ENCODE data around the gene TAS2R46. TPM values are rescaled to one million over a fixed set of nuclear protein-coding genes. Genes with fewer than 3 reads are reported as not detected.

TAS2R46 gene

GRCh38 chr12:11015775-11016430, 46.2 kb downstream of the TAS2R46 start:
- no peak overlapping the region for H4K8ac ChIP-seq (ENCODE audit: low read depth, low read length)
- no peak overlapping the region for H3K4me3 ChIP-seq (ENCODE audit: low read length)
- H3K18ac ChIP-seq (ENCODE audit: low read length): no peak overlapping the region
- DNase-seq: no peak
- H3K79me2 ChIP-seq (ENCODE audit: control insufficient read depth, insufficient read depth, low read length): no peaks in the 10 kb centered on the region
- H4K5ac ChIP-seq (ENCODE audit: low read length): no peak overlapping the region
- no peak overlapping the region for H2AK5ac ChIP-seq (ENCODE audit: low read length)
- H3K9ac ChIP-seq (ENCODE audit: low read length): no peak overlapping the region
- no peak overlapping the region for H2BK120ac ChIP-seq (ENCODE audit: low read depth, low read length)
- no peak overlapping the region for H3K4me2 ChIP-seq (ENCODE audit: low read length)
- H3K23ac ChIP-seq (ENCODE audit: low read length): no peak overlapping the region
- H3K27me3 ChIP-seq (ENCODE audit: insufficient read depth, low read length, poor library complexity): peaks cover 1% of the 10 kb centered on the region
- H3K79me1 ChIP-seq (ENCODE audit: low read length): no peaks in the 10 kb centered on the region
- no peak overlapping the region for H3K27ac ChIP-seq (ENCODE audit: low read depth, low read length)
- H3K4me1 ChIP-seq (ENCODE audit: control insufficient read depth, low read depth, low read length): no peaks in the 10 kb centered on the region
- H2BK15ac ChIP-seq (replicated peaks; ENCODE audit: low read depth): no peak overlapping the region
- H3K4ac ChIP-seq (ENCODE audit: low read depth, low read length): no peak overlapping the region
- no peaks in the 10 kb centered on the region for H3K36me3 ChIP-seq (ENCODE audit: control insufficient read depth, insufficient read depth, low read length)
- H2BK5ac ChIP-seq (ENCODE audit: low read length): no peak overlapping the region
- WGBS (ENCODE audit: extremely low coverage, insufficient coverage, low lambda C conversion rate): no CpG with 5 or more reads among the region's 4 CpGs
- H3K56ac ChIP-seq (ENCODE audit: low read length): no peak overlapping the region

DNA sequence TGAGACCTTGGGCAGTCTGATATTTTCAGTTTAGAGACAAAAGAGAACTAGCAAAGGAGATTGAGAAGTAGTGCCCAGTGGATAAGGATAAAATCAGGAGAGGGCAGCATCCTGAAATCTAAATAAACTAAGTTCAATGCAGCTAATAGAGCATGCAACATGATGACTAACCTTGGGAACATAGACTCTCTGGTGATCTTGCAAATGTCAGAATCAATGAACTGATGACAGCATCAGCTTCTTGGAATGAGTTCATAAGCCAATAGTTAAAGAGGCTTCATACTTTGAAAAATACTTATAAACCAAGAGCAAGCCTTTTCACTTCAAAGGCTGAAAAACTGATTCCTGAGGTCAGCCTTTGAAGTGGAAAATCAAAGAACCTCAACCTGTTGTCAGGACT, 47.9 kb downstream of the TAS2R46 start:
- H3K4me2 ChIP-seq (ENCODE audit: low read length): no peak overlapping the region
- no peak overlapping the region for H3K4ac ChIP-seq (ENCODE audit: low read depth, low read length)
- H4K8ac ChIP-seq (ENCODE audit: low read depth, low read length): no peak overlapping the region
- no peaks in the 10 kb centered on the region for H3K79me2 ChIP-seq (ENCODE audit: control insufficient read depth, insufficient read depth, low read length)
- H3K23ac ChIP-seq (ENCODE audit: low read length): no peak overlapping the region
- DNase-seq: no peak
- no peak overlapping the region for H4K5ac ChIP-seq (ENCODE audit: low read length)
- no peak overlapping the region for H2BK120ac ChIP-seq (ENCODE audit: low read depth, low read length)
- H3K79me1 ChIP-seq (ENCODE audit: low read length): no peaks in the 10 kb centered on the region
- no peaks in the 10 kb centered on the region for H3K36me3 ChIP-seq (ENCODE audit: control insufficient read depth, insufficient read depth, low read length)
- no peak overlapping the region for H2BK5ac ChIP-seq (ENCODE audit: low read length)
- H2AK5ac ChIP-seq (ENCODE audit: low read length): no peak overlapping the region
- H3K18ac ChIP-seq (ENCODE audit: low read length): no peak overlapping the region
- no peak overlapping the region for H3K27ac ChIP-seq (ENCODE audit: low read depth, low read length)
- H3K56ac ChIP-seq (ENCODE audit: low read length): no peak overlapping the region
- no peak overlapping the region for H2BK15ac ChIP-seq (replicated peaks; ENCODE audit: low read depth)
- no peak overlapping the region for H3K9ac ChIP-seq (ENCODE audit: low read length)
- H3K4me1 ChIP-seq (ENCODE audit: control insufficient read depth, low read depth, low read length): no peaks in the 10 kb centered on the region
- no peak overlapping the region for H3K4me3 ChIP-seq (ENCODE audit: low read length)
- no peaks in the 10 kb centered on the region for H3K27me3 ChIP-seq (ENCODE audit: insufficient read depth, low read length, poor library complexity)

Small RNA genes lying within 50 kb of the gene (small RNA-seq; reads per million reads assigned to genes)
- gene AC018630.1 (ENCODE audit: insufficient read depth): not detected

Data from mesendoderm (in vitro differentiated cells).